GM21737 (cell line): ENCODE results near the gene BANK1.

Experiments used
- ATAC-seq: cut with Tn5 transposase; IDR thresholded peaks from one replicate; pipeline ENCODE4 v1.9.1; 2021; ENCODE audit warnings: mild to moderate bottlenecking, moderate library complexity; ENCODE audit not compliant: unreplicated experiment

The BANK1 gene

GRCh38 chr4:102116121-102116520 lies 325.6 kb downstream of the BANK1 start:
- ATAC-seq, result no peak

GRCh38 chr4:102120846-102121245 lies 330.3 kb downstream of the BANK1 start:
- ATAC-seq, result no peak
